IMR-90 (cell line): ENCODE results near the gene GSTA1. TPM values are rescaled to one million over a fixed set of nuclear protein-coding genes. Genes with fewer than 3 reads are reported as not detected.
"Not testable (repeated sequence)": the region's sequence is repeated elsewhere in the genome, so short reads cannot be mapped to it uniquely, and the experiment has no call there.

ENCODE experiments used
- ATAC-seq: fragments of 200-7000 bp; cut with Tn5 transposase; 2 replicates; pipeline ENCODE4 v1.9.1; 2020; ENCODE audit warnings: low read depth, mild to moderate bottlenecking, moderate library complexity
- BruUV-seq: library from RNA; stranded (reverse); fragments of 400-500 nt; replicated peaks from 2 replicates; lab custom pipeline; 2021; lab: Mats Ljungman, UMichigan
- CTCF ChIA-PET: fragments of 300-600 bp; formaldehyde crosslinking; extraction: SDS; loops from one replicate; lab custom pipeline; 2021; ENCODE audit warnings: antibody characterized with exemption; lab: Yijun Ruan, JAX
- POLR2A ChIA-PET: fragments of 300-600 bp; sonication (Branson Sonifier 250); formaldehyde crosslinking; loops from one replicate; lab custom pipeline; 2022; ENCODE audit warnings: antibody characterized with exemption; ENCODE audit not compliant: unreplicated experiment; lab: Charles Lee
- DNase-seq: peaks from one replicate; pipeline ENCODE4 v3.0.0; 2013
- H2AFZ ChIP-seq: replicated peaks from 2 replicates; pipeline ENCODE3; 2013; ENCODE audit warnings: low read length, mild to moderate bottlenecking; ENCODE audit not compliant: poor library complexity
- H2AK5ac ChIP-seq: 2 replicates; pipeline ENCODE4 v1.6.1; 2013; ENCODE audit warnings: low read depth, low read length, inconsistent platforms
- H2AK9ac ChIP-seq: replicated peaks from 2 replicates; pipeline ENCODE3; 2013; ENCODE audit warnings: mild to moderate bottlenecking, low read depth, low read length, moderate library complexity; ENCODE audit not compliant: poor library complexity
- H2BK120ac ChIP-seq: 2 replicates; pipeline ENCODE4 v1.6.1; 2013; ENCODE audit warnings: low read depth, low read length, inconsistent platforms
- H2BK15ac ChIP-seq: 3 replicates; pipeline ENCODE4 v1.6.1; 2013; ENCODE audit warnings: low read depth, low read length, inconsistent platforms
- H2BK20ac ChIP-seq: 2 replicates; pipeline ENCODE4 v1.6.1; 2013; ENCODE audit warnings: low read depth, mild to moderate bottlenecking, inconsistent platforms, low read length, moderate library complexity
- H2BK5ac ChIP-seq: 2 replicates; pipeline ENCODE4 v1.6.1; 2013; ENCODE audit warnings: mild to moderate bottlenecking, low read depth, low read length, inconsistent platforms; ENCODE audit not compliant: poor library complexity, severe bottlenecking
- H3K14ac ChIP-seq: replicated peaks from 2 replicates; pipeline ENCODE4 v1.6.1; 2013; ENCODE audit warnings: low read depth, low read length, inconsistent platforms
- H3K18ac ChIP-seq: 2 replicates; pipeline ENCODE4 v1.6.1; 2013; ENCODE audit warnings: low read depth, low read length, control low read depth
- H3K23ac ChIP-seq: 2 replicates; pipeline ENCODE4 v1.6.1; 2013; ENCODE audit warnings: low read depth, low read length, inconsistent platforms
- H3K27ac ChIP-seq: 2 replicates; pipeline ENCODE4 v1.5.1; 2013; ENCODE audit warnings: mild to moderate bottlenecking, control low read depth, low read length; ENCODE audit not compliant: insufficient read depth
- H3K27me3 ChIP-seq: 2 replicates; pipeline ENCODE4 v1.6.1; 2013; ENCODE audit warnings: low read length; ENCODE audit not compliant: control insufficient read depth, insufficient read depth
- H3K36me3 ChIP-seq: 2 replicates; pipeline ENCODE4 v1.6.1; 2013; ENCODE audit warnings: low read length, mixed read lengths; ENCODE audit not compliant: control insufficient read depth, insufficient read depth
- H3K4ac ChIP-seq: 2 replicates; pipeline ENCODE4 v1.6.1; 2013; ENCODE audit warnings: low read depth, low read length, inconsistent platforms
- H3K4me1 ChIP-seq: 2 replicates; pipeline ENCODE4 v1.6.1; 2013; ENCODE audit warnings: low read length, mixed read lengths; ENCODE audit not compliant: control insufficient read depth, insufficient read depth
- H3K4me2 ChIP-seq: 2 replicates; pipeline ENCODE4 v1.6.1; 2013; ENCODE audit warnings: low read depth, mild to moderate bottlenecking, control low read depth, low read length, moderate library complexity
- H3K4me3 ChIP-seq: 2 replicates; pipeline ENCODE4 v1.5.1; 2013; ENCODE audit warnings: low read depth, mild to moderate bottlenecking, control low read depth, low read length, moderate library complexity; ENCODE audit not compliant: insufficient read depth
- H3K56ac ChIP-seq: 2 replicates; pipeline ENCODE4 v1.6.1; 2013; ENCODE audit warnings: low read length, inconsistent platforms; ENCODE audit not compliant: insufficient read depth; ENCODE audit errors: extremely low read depth
- H3K79me1 ChIP-seq, 2 experiments: 2 replicates each; pipeline ENCODE4 v1.6.1; 2013; ENCODE audit warnings: low read length in 2 of 2, inconsistent platforms in 1 of 2, low read depth in 1 of 2
- H3K9ac ChIP-seq: 2 replicates; pipeline ENCODE4 v1.6.1; 2013; ENCODE audit warnings: low read depth, low read length, control low read depth
- H3K9me1 ChIP-seq: 2 replicates; pipeline ENCODE4 v1.6.1; 2013; ENCODE audit warnings: low read length, inconsistent platforms; ENCODE audit not compliant: insufficient read depth
- H3K9me3 ChIP-seq: 2 replicates; pipeline ENCODE4 v1.6.1; 2013; ENCODE audit warnings: low read length; ENCODE audit not compliant: control insufficient read depth, insufficient read depth
- H4K20me1 ChIP-seq: 2 replicates; pipeline ENCODE4 v1.6.1; 2013; ENCODE audit warnings: low read length, inconsistent platforms; ENCODE audit not compliant: insufficient read depth
- H4K5ac ChIP-seq: 2 replicates; pipeline ENCODE4 v1.6.1; 2013; ENCODE audit warnings: mild to moderate bottlenecking, low read depth, low read length, control low read depth
- H4K8ac ChIP-seq, 2 experiments: 2 replicates each; pipeline ENCODE4 v1.6.1; 2013; ENCODE audit warnings: low read depth in 2 of 2, low read length in 2 of 2, control low read depth in 1 of 2, inconsistent platforms in 1 of 2
- H4K91ac ChIP-seq: 2 replicates; pipeline ENCODE4 v1.6.1; 2013; ENCODE audit warnings: low read depth, low read length, inconsistent platforms; ENCODE audit not compliant: insufficient read depth
- WGBS, 2 experiments: methylation state at CpG; one replicate each; pipeline versions ENCODE4 v1.1.5 to v1.1.7; 2013; ENCODE audit warnings: missing lambda C conversion rate in 2 of 2; ENCODE audit not compliant: insufficient read length in 1 of 2; ENCODE audit errors: extremely low coverage in 2 of 2; 5-methylcytosine and 5-hydroxymethylcytosine counted together
- dilution Hi-C: fragments of 300-500 bp; cut with HindIII; formaldehyde crosslinking; loops from one replicate; pipeline ENCODE4 v1.14.3; 2018; ENCODE audit warnings: low sequenced_read_pairs; ENCODE audit not compliant: unreplicated experiment
- in situ Hi-C: fragments of 300-500 bp; cut with MboI; formaldehyde crosslinking; loops from 3 replicates; pipeline ENCODE4 v1.14.3; 2019; ENCODE audit warnings: low sequenced_read_pairs, inconsistent platforms, mixed read lengths
- intact Hi-C: fragments of 100-400 bp; cut with micrococcal nuclease; formaldehyde crosslinking; loops from 2 replicates; pipeline ENCODE4 v1.10.0; 2022
- polyA plus RNA-seq, 3 experiments: library from polyadenylated mRNA; depleted of rRNA; stranded (reverse); fragments of >200 nt; gene quantifications; 2 replicates each; pipeline ENCODE4 v1.2.3, GENCODE V29; 2012; ENCODE audit warnings: low replicate concordance in 1 of 3
- total RNA-seq: library from RNA; depleted of rRNA; stranded (reverse); fragments of >200 nt; gene quantifications from 2 replicates; pipeline ENCODE4 v1.2.3, GENCODE V29; 2012

Gene GSTA1
- total and polyA plus RNA-seq, 2 of the 4 experiments (the other 2 are of a cell fraction), result 0.18 to 0.31 TPM

- BruUV-seq, H3K4me3 ChIP-seq, POLR2A ChIA-PET, H3K9ac ChIP-seq, H2AK5ac ChIP-seq, H4K20me1 ChIP-seq, H3K9me3 ChIP-seq, H3K4me1 ChIP-seq, dilution Hi-C loops, H4K5ac ChIP-seq, H3K36me3 ChIP-seq, H2BK20ac ChIP-seq, H2AFZ ChIP-seq, H3K79me1 ChIP-seq, H2BK15ac ChIP-seq, H3K27me3 ChIP-seq, H2AK9ac ChIP-seq, intact Hi-C loops, CTCF ChIA-PET, in situ Hi-C loops, H3K56ac ChIP-seq, H3K4me2 ChIP-seq, H3K9me1 ChIP-seq: not testable (repeated sequence)
- H2BK120ac ChIP-seq, result peak overlapping the region; percentile 86
- H3K4ac ChIP-seq, result peak overlapping the region; percentile 72; the same call in 1 of the 2 replicates
- peak overlapping the region in 1 of 2 experiments; percentile 40; a peak in 2 of 4 replicates for H4K8ac ChIP-seq
- H3K27ac ChIP-seq, result 0 out of 2 replicates have a peak overlapping the region, but pooled peaks have one; percentile 44
- H3K23ac ChIP-seq, result 0 out of 2 replicates have a peak overlapping the region, but pooled peaks have one; percentile 24
- H2BK5ac ChIP-seq, result peak overlapping the region; percentile 73
- peak; percentile 63 for ATAC-seq
- peak overlapping the region; percentile 7; the same call in 1 of the 2 replicates for H4K91ac ChIP-seq
- H3K14ac ChIP-seq, result 0 out of 2 replicates have a peak overlapping the region, but pooled peaks have one; percentile 37
- peak overlapping the region; percentile 27; the same call in 1 of the 2 replicates for H3K18ac ChIP-seq
- DNase-seq, result peak; percentile 22
- WGBS, 2 experiments, result no CpG with 5 or more reads among the region's 3 CpGs
Measured at GRCh38 chr6:52747301-52747700, 56.3 kb downstream of the GSTA1 start.
